Spleen (tissue), 11 donors: ENCODE data around the gene PRSS23. TPM values are rescaled to one million over a fixed set of nuclear protein-coding genes. Genes with fewer than 3 reads are reported as not detected.

Source experiments
- DNase-seq: peaks from one replicate; pipeline ENCODE4 v3.0.0-alpha.2; 2020
- H3K27ac ChIP-seq, 8 donors: fragments of 200-600 bp; sonication (generic) in 7 of 8; 1 replicate in 4 of 8; 2 replicates in 4 of 8; pipeline versions ENCODE4 v1.5.0 to v1.8.0; 2016 to 2021; ENCODE audit warnings: inconsistent platforms in 4 of 8, mild to moderate bottlenecking in 4 of 8, moderate library complexity in 1 of 8
- H3K27me3 ChIP-seq, 7 donors: fragments of 200-600 bp; sonication (generic) in 6 of 7; replicated peaks in 1 of 7; 1 replicate in 4 of 7; 2 replicates in 3 of 7; pipeline versions ENCODE4 v1.5.0 to v1.8.0; 2016 to 2021; ENCODE audit warnings: inconsistent platforms in 3 of 7, mild to moderate bottlenecking in 1 of 7
- H3K36me3 ChIP-seq, 6 donors: fragments of 200-600 bp; sonication (generic) in 5 of 6; 1 replicate in 4 of 6; 2 replicates in 2 of 6; pipeline versions ENCODE4 v1.5.0 to v1.8.0; 2016 to 2021; ENCODE audit warnings: inconsistent platforms in 2 of 6
- H3K4me1 ChIP-seq, 6 donors: fragments of 200-600 bp; sonication (generic) in 5 of 6; 1 replicate in 3 of 6; 2 replicates in 3 of 6; pipeline versions ENCODE4 v1.5.0 to v1.8.0; 2016 to 2021; ENCODE audit warnings: inconsistent platforms in 3 of 6
- H3K4me3 ChIP-seq, 8 donors: fragments of 200-600 bp; sonication (generic) in 7 of 8; 1 replicate in 4 of 8; 2 replicates in 4 of 8; pipeline versions ENCODE4 v1.5.0 to v1.8.0; 2016 to 2021; ENCODE audit warnings: inconsistent platforms in 4 of 8, mild to moderate bottlenecking in 4 of 8, moderate library complexity in 2 of 8
- H3K9me3 ChIP-seq, 8 donors: fragments of 200-600 bp; sonication (generic) in 7 of 8; 1 replicate in 4 of 8; 2 replicates in 4 of 8; pipeline versions ENCODE4 v1.5.0 to v1.8.0; 2016 to 2021; ENCODE audit warnings: inconsistent platforms in 4 of 8
- CTCF ChIP-seq, 11 experiments: fragments of 200-600 bp in 7 of 11; fragments of 450-650 bp in 4 of 11; sonication (generic) in 4 of 11; IDR thresholded peaks in 8 of 11; conservative IDR thresholded peaks in 3 of 11; 1 replicate in 7 of 11; 2 replicates in 4 of 11; pipeline versions ENCODE4 v1.4.0 to v1.8.0; 2016 to 2021; ENCODE audit warnings: antibody characterized with exemption in 11 of 11, inconsistent platforms in 4 of 11, mild to moderate bottlenecking in 1 of 11
- POLR2A ChIP-seq, 3 donors: fragments of 450-650 bp; IDR thresholded peaks; one replicate each; pipeline ENCODE4 v1.5.1; 2017; ENCODE audit warnings: antibody characterized with exemption in 3 of 3, mild to moderate bottlenecking in 1 of 3
- POLR2AphosphoS5 ChIP-seq, 3 donors: sonication (generic); formaldehyde crosslinking; IDR thresholded peaks; one replicate each; pipeline ENCODE4 v1.5.1; 2017; ENCODE audit warnings: antibody characterized with exemption in 3 of 3
- WGBS, 5 donors: extraction: QIAGEN DNeasy Blood & Tissue Kit in 3 of 5; methylation state at CpG; one replicate each; pipeline versions ENCODE4 v1.1.5 to v1.1.7; 2013 to 2018; 5-methylcytosine and 5-hydroxymethylcytosine counted together
- intact Hi-C: fragments of 100-400 bp; cut with DNase I; formaldehyde crosslinking; loops from one replicate; pipeline ENCODE4 v1.15.0; 2023; ENCODE audit warnings: low total_unique reads
- polyA plus RNA-seq, 3 donors: library from polyadenylated mRNA; stranded (reverse); fragments of 200-250 nt; gene quantifications; one replicate each; pipeline ENCODE4 v1.2.1, GENCODE V29; 2013
- total RNA-seq, 7 donors: library from RNA; depleted of rRNA in 3 of 7; stranded (reverse); fragments of >200 nt in 3 of 7; fragmentation: NEBNext Ultra II Directional in 4 of 7; extraction: Animal tissue kit (Norgen Biotek cat#: 25700) in 4 of 7; gene quantifications; one replicate each; pipeline versions ENCODE4 v1.1.0 to v1.2.1, GENCODE V29; 2016 to 2021
- donor health status: healthy with polysubstance abuse.
- donor health status: DM: no; HTN: no; CAD: no; lungs with moderate emphysema.
- donor health status: DM: no; HTN: no; CAD: no.
- donor health status: Bipolar disorder and iron deficiency.
- donor health status: healthy.
- donor health status: DM: no; HTN: no; CAD: no.
- donor health status: DM: yes; HTN: yes; CAD: no.

Gene PRSS23
- total and polyA plus RNA-seq, 10 donors, result 1.5 to 28.0 (median 12.1) TPM

- Histone ChIP-seq H3K27me3 (no peaks in the 10 kb centered on the region), H3K27ac (no peak overlapping the region), H3K4me1 (no peaks in the 10 kb centered on the region), H3K4me3 (no peak overlapping the region), H3K36me3 (no peaks in the 10 kb centered on the region), H3K9me3 (peaks cover 0 to 5% (median 0%) of the 10 kb centered on the region in 8 donors)
- DNase-seq, result no peak
- 89 to 100% (median 95%) methylated on average over 1 of the region's 1 CpG for WGBS, 5 donors
- TF ChIP-seq POLR2A (IDR thresholded peaks at IDR 0.05), result no peak
- no peak for TF ChIP-seq CTCF (IDR thresholded peaks at IDR 0.05 in 8 of 11, conservative IDR thresholded peaks at IDR 0.05 in 3 of 11)
- TF ChIP-seq POLR2AphosphoS5 (IDR thresholded peaks at IDR 0.05), result no peak
- intact Hi-C loops, result no loop called here
Measured at GRCh38 chr11:86760577-86760976, 39.8 kb upstream of the PRSS23 start.

GRCh38 chr11:86761978-86762377 lies 38.4 kb upstream of the PRSS23 start:
- intact Hi-C loops, result no loop called here
- H3K36me3 ChIP-seq, result no peaks in the 10 kb centered on the region
- H3K27me3 ChIP-seq, result no peaks in the 10 kb centered on the region
- WGBS, 5 donors, result 54 to 70% (median 64%) methylated on average over 2 of the region's 2 CpGs
- H3K4me1 ChIP-seq, result no peaks in the 10 kb centered on the region
- no peak overlapping the region for H3K27ac ChIP-seq
- H3K4me3 ChIP-seq, result no peak overlapping the region
- TF ChIP-seq POLR2AphosphoS5 (IDR thresholded peaks at IDR 0.05) (no peak), CTCF (IDR thresholded peaks at IDR 0.05 in 8 of 11, conservative IDR thresholded peaks at IDR 0.05 in 3 of 11) (no peak), POLR2A (IDR thresholded peaks at IDR 0.05) (no peak)
- no peak for DNase-seq
- peaks cover 0 to 5% (median 0%) of the 10 kb centered on the region in 8 donors for H3K9me3 ChIP-seq

- no peak for TF ChIP-seq POLR2A (IDR thresholded peaks at IDR 0.05)
- no peak for TF ChIP-seq CTCF (IDR thresholded peaks at IDR 0.05 in 8 of 11, conservative IDR thresholded peaks at IDR 0.05 in 3 of 11)
- no peak for TF ChIP-seq POLR2AphosphoS5 (IDR thresholded peaks at IDR 0.05)
- H3K4me1 ChIP-seq, result peaks cover 0 to 3% (median 0%) of the 10 kb centered on the region in 6 donors
- no peaks in the 10 kb centered on the region for H3K36me3 ChIP-seq
- H3K4me3 ChIP-seq, result no peak overlapping the region
- WGBS, 5 donors, result 70 to 84% (median 74%) methylated on average over 4 of the region's 4 CpGs
- DNase-seq, result no peak
- intact Hi-C loops, result no loop called here
- no peak overlapping the region for H3K27ac ChIP-seq
- no peaks in the 10 kb centered on the region for H3K9me3 ChIP-seq
- H3K27me3 ChIP-seq, result no peaks in the 10 kb centered on the region
Measured at GRCh38 chr11:86765203-86765602, 35.1 kb upstream of the PRSS23 start.

- Histone ChIP-seq H3K4me1 (peaks cover 0 to 3% (median 0%) of the 10 kb centered on the region in 6 donors), H3K27ac (no peak overlapping the region), H3K27me3 (no peaks in the 10 kb centered on the region), H3K4me3 (no peak overlapping the region), H3K9me3 (no peaks in the 10 kb centered on the region), H3K36me3 (no peaks in the 10 kb centered on the region)
- 62 to 92% (median 72%) methylated on average over 2 of the region's 2 CpGs for WGBS, 5 donors
- no peak for DNase-seq
- intact Hi-C loops, result no loop called here
- TF ChIP-seq POLR2AphosphoS5 (IDR thresholded peaks at IDR 0.05), result no peak
- no peak for TF ChIP-seq CTCF (IDR thresholded peaks at IDR 0.05 in 8 of 11, conservative IDR thresholded peaks at IDR 0.05 in 3 of 11)
- no peak for TF ChIP-seq POLR2A (IDR thresholded peaks at IDR 0.05)
Measured at GRCh38 chr11:86765878-86766277, 34.5 kb upstream of the PRSS23 start.
